Loucy (cell line): ENCODE results near the gene ANKRD13A.
A peak's percentile ranks its signal among the peaks of the same experiment; 100 is the strongest.
"Not testable (repeated sequence)": the region's sequence is repeated elsewhere in the genome, so short reads cannot be mapped to it uniquely, and the experiment has no call there.

Source experiments
- H2AFZ ChIP-seq: fragments of 200-600 bp; sonication (generic); 2 replicates; pipeline ENCODE4 v1.6.0; 2016; ENCODE audit warnings: antibody characterized with exemption, mild to moderate bottlenecking, low read length, moderate library complexity
- H3F3A ChIP-seq: fragments of 200-600 bp; 2 replicates; pipeline ENCODE4 v1.6.0; 2016; ENCODE audit warnings: antibody characterized with exemption, low read depth, mild to moderate bottlenecking
- H3K27me3 ChIP-seq: fragments of 200-600 bp; sonication (generic); 2 replicates; pipeline ENCODE4 v1.6.1; 2014; ENCODE audit warnings: low read length, mild to moderate bottlenecking; ENCODE audit not compliant: insufficient read depth, poor library complexity, severe bottlenecking
- H3K36me3 ChIP-seq: fragments of 200-600 bp; sonication (generic); 2 replicates; pipeline ENCODE4 v1.6.1; 2016; ENCODE audit warnings: low read length; ENCODE audit not compliant: insufficient read depth
- H3K4me1 ChIP-seq: fragments of 200-600 bp; sonication (generic); 2 replicates; pipeline ENCODE4 v1.5.1; 2014; ENCODE audit warnings: low read length, mild to moderate bottlenecking; ENCODE audit not compliant: insufficient read depth, poor library complexity, severe bottlenecking
- H3K4me2 ChIP-seq: fragments of 200-600 bp; sonication (generic); 2 replicates; pipeline ENCODE4 v1.6.0; 2014; ENCODE audit warnings: antibody characterized with exemption, low read length, low read depth, mild to moderate bottlenecking; ENCODE audit not compliant: poor library complexity, severe bottlenecking
- H3K4me3 ChIP-seq: fragments of 200-600 bp; sonication (generic); 2 replicates; pipeline ENCODE4 v1.5.1; 2014; ENCODE audit warnings: low read length, mild to moderate bottlenecking, mixed read lengths; ENCODE audit not compliant: poor library complexity, severe bottlenecking
- H3K79me2 ChIP-seq: fragments of 200-600 bp; sonication (generic); 2 replicates; pipeline ENCODE4 v1.6.1; 2014; ENCODE audit warnings: low read length; ENCODE audit not compliant: insufficient read depth
- H3K9ac ChIP-seq: fragments of 200-600 bp; sonication (generic); 2 replicates; pipeline ENCODE4 v1.6.0; 2014; ENCODE audit warnings: mild to moderate bottlenecking, low read depth, low read length, moderate library complexity; ENCODE audit not compliant: poor library complexity, severe bottlenecking
- H3K9me2 ChIP-seq: fragments of 200-600 bp; sonication (generic); replicated peaks from 2 replicates; pipeline ENCODE4 v1.6.1; 2016; ENCODE audit warnings: low read depth, low read length, mixed read lengths
- H3K9me3 ChIP-seq: fragments of 200-600 bp; sonication (generic); 2 replicates; pipeline ENCODE4 v1.6.1; 2014; ENCODE audit warnings: mild to moderate bottlenecking, antibody characterized with exemption, low read length, low read depth; ENCODE audit not compliant: insufficient read depth
- H4K20me1 ChIP-seq: fragments of 200-600 bp; sonication (generic); 2 replicates; pipeline ENCODE4 v1.6.0; 2014; ENCODE audit warnings: antibody characterized with exemption, low read length, mild to moderate bottlenecking; ENCODE audit not compliant: insufficient read depth, poor library complexity, severe bottlenecking
- EZH2phosphoT487 ChIP-seq: fragments of 200-600 bp; IDR thresholded peaks from 2 replicates; pipeline ENCODE4 v1.6.1; 2018; ENCODE audit warnings: antibody characterized with exemption, mild to moderate bottlenecking, moderate library complexity, borderline replicate concordance
- TF ChIP-seq, protein P1 (sequence below): fragments of 200-600 bp; sonication (generic); conservative IDR thresholded peaks from 2 replicates; pipeline ENCODE4 v1.5.1; 2014; ENCODE audit warnings: mild to moderate bottlenecking, antibody characterized with exemption, low read length

The ANKRD13A gene

DNA sequence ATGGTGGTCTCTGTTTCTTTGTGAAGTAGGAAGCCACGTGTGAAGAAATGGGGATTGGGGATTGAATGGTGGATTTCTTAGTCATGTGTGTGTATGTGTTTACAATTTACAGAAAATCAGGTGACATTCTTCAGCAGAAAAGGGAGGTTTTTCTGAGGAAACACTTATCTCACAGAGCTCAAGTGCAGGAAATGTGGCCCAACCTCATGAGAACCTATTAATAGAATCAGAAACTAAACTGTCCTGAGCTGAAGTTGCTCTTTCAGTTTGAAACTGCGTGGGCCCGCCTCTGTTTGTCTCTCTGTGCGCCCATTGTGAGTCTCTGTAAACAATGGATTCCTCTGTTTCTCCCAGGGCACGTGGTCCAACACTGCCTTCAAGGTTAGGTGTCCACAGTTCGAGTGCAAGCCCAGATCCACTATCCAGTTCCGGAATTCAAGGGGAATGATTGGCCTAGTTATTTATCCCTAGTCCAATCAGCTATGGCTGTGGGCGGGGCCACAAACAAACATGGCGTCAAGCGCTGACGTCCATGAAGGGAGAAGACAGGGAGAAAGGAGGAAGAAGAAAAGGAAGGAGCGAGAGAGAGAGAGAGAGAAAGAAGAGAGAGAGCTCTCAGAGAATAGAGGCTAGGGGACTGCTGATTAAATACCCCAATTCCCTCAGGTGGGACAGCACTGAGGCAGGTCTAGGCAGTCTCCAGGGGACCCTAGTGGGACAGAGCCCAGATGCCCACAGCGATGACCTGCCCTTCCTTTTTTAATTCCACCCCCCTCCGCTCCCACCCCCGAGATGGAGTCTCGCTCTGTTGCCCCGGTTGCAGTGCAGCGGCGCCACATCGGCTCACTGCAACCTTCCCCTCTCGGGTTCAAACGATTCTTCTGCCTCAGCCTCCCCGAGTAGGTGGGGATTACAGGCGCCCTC is 80.5 kb downstream of the ANKRD13A start:
- Histone ChIP-seq H3K4me1 (peaks cover 13% of the 10 kb centered on the region), H3K9me3 (no peaks in the 10 kb centered on the region), H3K79me2 (no peaks in the 10 kb centered on the region), H3K27me3 (no peaks in the 10 kb centered on the region), H2AFZ (peak overlapping the region; percentile 80), H3K9me2 (no peaks in the 10 kb centered on the region), H3F3A (no peaks in the 10 kb centered on the region), H3K4me3 (peak overlapping the region; percentile 58), H3K36me3 (no peaks in the 10 kb centered on the region), H4K20me1 (no peaks in the 10 kb centered on the region), H3K9ac (peak overlapping the region; percentile 67), H3K4me2 (peak overlapping the region; percentile 69)
- TF ChIP-seq, protein P1, sequence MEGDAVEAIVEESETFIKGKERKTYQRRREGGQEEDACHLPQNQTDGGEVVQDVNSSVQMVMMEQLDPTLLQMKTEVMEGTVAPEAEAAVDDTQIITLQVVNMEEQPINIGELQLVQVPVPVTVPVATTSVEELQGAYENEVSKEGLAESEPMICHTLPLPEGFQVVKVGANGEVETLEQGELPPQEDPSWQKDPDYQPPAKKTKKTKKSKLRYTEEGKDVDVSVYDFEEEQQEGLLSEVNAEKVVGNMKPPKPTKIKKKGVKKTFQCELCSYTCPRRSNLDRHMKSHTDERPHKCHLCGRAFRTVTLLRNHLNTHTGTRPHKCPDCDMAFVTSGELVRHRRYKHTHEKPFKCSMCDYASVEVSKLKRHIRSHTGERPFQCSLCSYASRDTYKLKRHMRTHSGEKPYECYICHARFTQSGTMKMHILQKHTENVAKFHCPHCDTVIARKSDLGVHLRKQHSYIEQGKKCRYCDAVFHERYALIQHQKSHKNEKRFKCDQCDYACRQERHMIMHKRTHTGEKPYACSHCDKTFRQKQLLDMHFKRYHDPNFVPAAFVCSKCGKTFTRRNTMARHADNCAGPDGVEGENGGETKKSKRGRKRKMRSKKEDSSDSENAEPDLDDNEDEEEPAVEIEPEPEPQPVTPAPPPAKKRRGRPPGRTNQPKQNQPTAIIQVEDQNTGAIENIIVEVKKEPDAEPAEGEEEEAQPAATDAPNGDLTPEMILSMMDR, result no peak
- no peak for TF ChIP-seq EZH2phosphoT487

GRCh38 chr12:110080410-110080809 is 81.2 kb downstream of the ANKRD13A start:
- no peaks in the 10 kb centered on the region for H3F3A ChIP-seq
- H3K36me3 ChIP-seq, result no peaks in the 10 kb centered on the region
- H3K9ac ChIP-seq, result no peak overlapping the region
- no peaks in the 10 kb centered on the region for H3K27me3 ChIP-seq
- H3K4me2 ChIP-seq, result no peak overlapping the region
- no peaks in the 10 kb centered on the region for H3K79me2 ChIP-seq
- H3K9me2 ChIP-seq, result no peaks in the 10 kb centered on the region
- no peak overlapping the region; the same call in 1 of the 2 replicates for H2AFZ ChIP-seq
- no peaks in the 10 kb centered on the region for H3K9me3 ChIP-seq
- H3K4me3 ChIP-seq, result no peak overlapping the region
- peaks cover 13% of the 10 kb centered on the region for H3K4me1 ChIP-seq
- TF ChIP-seq, protein P1, result no peak
- no peak for TF ChIP-seq EZH2phosphoT487
- no peaks in the 10 kb centered on the region for H4K20me1 ChIP-seq

- Histone ChIP-seq H3F3A (no peaks in the 10 kb centered on the region), H4K20me1 (no peaks in the 10 kb centered on the region)
- TF ChIP-seq EZH2phosphoT487, result no peak
- TF ChIP-seq, protein P1, result no peak
Measured at GRCh38 chr12:110084314-110085015, 85.2 kb downstream of the ANKRD13A start.

DNA sequence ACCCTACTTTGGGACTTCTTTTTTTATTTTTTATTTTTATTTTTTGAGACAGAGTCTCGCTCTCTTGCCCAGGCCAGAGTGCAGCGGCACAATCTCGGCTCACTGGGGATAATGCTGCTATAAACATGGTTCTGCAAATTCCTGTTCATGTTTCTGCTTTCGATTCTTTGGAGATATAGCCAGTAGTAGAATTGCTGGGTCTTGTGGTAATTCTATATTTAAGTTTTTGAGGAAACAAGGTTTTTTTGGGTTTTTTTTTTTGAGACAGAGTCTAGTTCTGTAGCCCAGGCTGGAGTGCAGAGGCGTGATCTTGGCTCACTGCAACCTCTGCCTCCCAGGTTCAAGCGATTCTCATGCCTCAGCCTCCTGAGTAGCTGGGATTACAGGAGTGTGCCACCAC is 89.0 kb downstream of the ANKRD13A start:
- H3K9me3 ChIP-seq, H3K27me3 ChIP-seq, H3K79me2 ChIP-seq, H3K9me2 ChIP-seq, H2AFZ ChIP-seq, H3F3A ChIP-seq, H4K20me1 ChIP-seq, H3K4me3 ChIP-seq, H3K4me1 ChIP-seq, H3K4me2 ChIP-seq, H3K9ac ChIP-seq, H3K36me3 ChIP-seq: not testable (repeated sequence)

More at GRCh38 chr12:110084314-110085015, 85.2 kb downstream of the ANKRD13A start:
- Histone ChIP-seq H3K4me2 (no peak overlapping the region), H3K9me2 (no peaks in the 10 kb centered on the region), H2AFZ (no peak overlapping the region), H3K36me3 (no peaks in the 10 kb centered on the region), H3K4me1 (peaks cover 8% of the 10 kb centered on the region), H3K27me3 (no peaks in the 10 kb centered on the region), H3K9ac (no peak overlapping the region), H3K79me2 (no peaks in the 10 kb centered on the region), H3K9me3 (no peaks in the 10 kb centered on the region), H3K4me3 (no peak overlapping the region)
